Ovary (tissue), 9 donors: Measurements from ENCODE around the gene SBNO1. TPM values are rescaled to one million over a fixed set of nuclear protein-coding genes. Genes with fewer than 3 reads are reported as not detected.

Source experiments
- DNase-seq, 5 donors: peaks; one replicate each; pipeline ENCODE4 v3.0.0-alpha.2; 2019 to 2020
- H3K27ac ChIP-seq, 2 donors: fragments of 200-600 bp; one replicate each; pipeline versions ENCODE4 v1.5.1 to v1.8.0; 2019 to 2022
- H3K27me3 ChIP-seq: fragments of 200-600 bp; one replicate; pipeline ENCODE4 v1.8.0; 2022
- H3K36me3 ChIP-seq: fragments of 200-600 bp; sonication (generic); one replicate; pipeline ENCODE4 v1.5.1; 2019
- H3K4me1 ChIP-seq: one replicate; pipeline ENCODE4 v1.8.1; 2013; ENCODE audit warnings: mild to moderate bottlenecking, moderate library complexity; ENCODE audit not compliant: insufficient read depth
- H3K4me3 ChIP-seq: fragments of 200-600 bp; sonication (generic); one replicate; pipeline ENCODE4 v1.5.1; 2017
- H3K9me3 ChIP-seq, 2 donors: fragments of 200-600 bp in 1 of 2; sonication (generic) in 1 of 2; one replicate each; pipeline versions ENCODE4 v1.5.1 to v1.8.1; 2013 to 2019; ENCODE audit warnings: mild to moderate bottlenecking in 1 of 2, moderate library complexity in 1 of 2
- EP300 ChIP-seq: sonication (generic); formaldehyde crosslinking; IDR thresholded peaks from one replicate; pipeline ENCODE4 v1.6.1; 2017; ENCODE audit warnings: antibody characterized with exemption
- POLR2A ChIP-seq: fragments of 450-650 bp; IDR thresholded peaks from one replicate; pipeline ENCODE4 v1.6.1; 2017; ENCODE audit warnings: antibody characterized with exemption, mild to moderate bottlenecking, moderate library complexity
- WGBS, 3 donors: extraction: QIAGEN DNeasy Blood & Tissue Kit in 1 of 3; methylation state at CpG; one replicate each; pipeline versions ENCODE4 v1.1.5 to v1.1.7; 2013 to 2017; 5-methylcytosine and 5-hydroxymethylcytosine counted together
- intact Hi-C, 4 donors: fragments of 100-400 bp; cut with DNase I; formaldehyde crosslinking; loops; one replicate each; pipeline versions ENCODE4 v1.11.0 to v1.15.1; 2022 to 2023
- polyA plus RNA-seq, 2 donors: library from polyadenylated mRNA; stranded (reverse); fragments of 200-250 nt in 1 of 2; fragments of 350-450 nt in 1 of 2; fragmentation: Illumina TruSeq in 1 of 2; extraction: RNeasy Lipid Tissue Mini Kit (QIAGEN cat#74804) in 1 of 2; gene quantifications; one replicate each; pipeline ENCODE4 v1.2.3, GENCODE V29; 2013 to 2014
- total RNA-seq, 7 donors: library from RNA; depleted of rRNA in 2 of 7; stranded (reverse); fragments of >200 nt in 2 of 7; fragmentation: NEBNext Ultra II Directional in 3 of 7; extraction: Animal tissue kit (Norgen Biotek cat#: 25700) in 3 of 7; gene quantifications; one replicate each; pipeline versions ENCODE4 v1.1.0 to v1.2.4, GENCODE V29; 2016 to 2023
- TF ChIP-seq, protein P1 (sequence below), 3 donors: fragments of 450-650 bp in 2 of 3; fragments of 200-600 bp in 1 of 3; IDR thresholded peaks; one replicate each; pipeline versions ENCODE4 v1.5.1 to v1.8.0; 2016 to 2022; ENCODE audit warnings: antibody characterized with exemption in 3 of 3, mild to moderate bottlenecking in 1 of 3
- donor health status: DM: no; HTN: no; CAD: no; lungs with moderate emphysema.
- donor health status: DM: no; HTN: no; CAD: no.
- donor health status: Bipolar disorder and iron deficiency.
- donor health status: DM: yes; HTN: yes; CAD: no.
- donor health status: DM: no; HTN: no; CAD: no.
- donor health status: DM: yes; HTN: yes; CAD: no.

Gene SBNO1
- total and polyA plus RNA-seq, 9 donors: 5.7 to 34.0 (median 26.9) TPM

- Histone ChIP-seq H3K4me3 (no peak overlapping the region), H3K9me3 (no peaks in the 10 kb centered on the region), H3K27ac (no peak overlapping the region), H3K27me3 (no peaks in the 10 kb centered on the region), H3K4me1 (no peaks in the 10 kb centered on the region), H3K36me3 (peaks cover 2% of the 10 kb centered on the region)
- no peak for TF ChIP-seq POLR2A
- TF ChIP-seq, protein P1, sequence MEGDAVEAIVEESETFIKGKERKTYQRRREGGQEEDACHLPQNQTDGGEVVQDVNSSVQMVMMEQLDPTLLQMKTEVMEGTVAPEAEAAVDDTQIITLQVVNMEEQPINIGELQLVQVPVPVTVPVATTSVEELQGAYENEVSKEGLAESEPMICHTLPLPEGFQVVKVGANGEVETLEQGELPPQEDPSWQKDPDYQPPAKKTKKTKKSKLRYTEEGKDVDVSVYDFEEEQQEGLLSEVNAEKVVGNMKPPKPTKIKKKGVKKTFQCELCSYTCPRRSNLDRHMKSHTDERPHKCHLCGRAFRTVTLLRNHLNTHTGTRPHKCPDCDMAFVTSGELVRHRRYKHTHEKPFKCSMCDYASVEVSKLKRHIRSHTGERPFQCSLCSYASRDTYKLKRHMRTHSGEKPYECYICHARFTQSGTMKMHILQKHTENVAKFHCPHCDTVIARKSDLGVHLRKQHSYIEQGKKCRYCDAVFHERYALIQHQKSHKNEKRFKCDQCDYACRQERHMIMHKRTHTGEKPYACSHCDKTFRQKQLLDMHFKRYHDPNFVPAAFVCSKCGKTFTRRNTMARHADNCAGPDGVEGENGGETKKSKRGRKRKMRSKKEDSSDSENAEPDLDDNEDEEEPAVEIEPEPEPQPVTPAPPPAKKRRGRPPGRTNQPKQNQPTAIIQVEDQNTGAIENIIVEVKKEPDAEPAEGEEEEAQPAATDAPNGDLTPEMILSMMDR (IDR thresholded peaks at IDR 0.05): no peak
- TF ChIP-seq EP300: no peak
- DNase-seq: no peak
- WGBS, 3 donors: 87 to 91% (median 91%) methylated on average over 9 of the region's 9 CpGs
- intact Hi-C loops: no loop called here
These were observed 39.9 kb upstream of the SBNO1 start for GRCh38 chr12:123404581-123404980.

DNA sequence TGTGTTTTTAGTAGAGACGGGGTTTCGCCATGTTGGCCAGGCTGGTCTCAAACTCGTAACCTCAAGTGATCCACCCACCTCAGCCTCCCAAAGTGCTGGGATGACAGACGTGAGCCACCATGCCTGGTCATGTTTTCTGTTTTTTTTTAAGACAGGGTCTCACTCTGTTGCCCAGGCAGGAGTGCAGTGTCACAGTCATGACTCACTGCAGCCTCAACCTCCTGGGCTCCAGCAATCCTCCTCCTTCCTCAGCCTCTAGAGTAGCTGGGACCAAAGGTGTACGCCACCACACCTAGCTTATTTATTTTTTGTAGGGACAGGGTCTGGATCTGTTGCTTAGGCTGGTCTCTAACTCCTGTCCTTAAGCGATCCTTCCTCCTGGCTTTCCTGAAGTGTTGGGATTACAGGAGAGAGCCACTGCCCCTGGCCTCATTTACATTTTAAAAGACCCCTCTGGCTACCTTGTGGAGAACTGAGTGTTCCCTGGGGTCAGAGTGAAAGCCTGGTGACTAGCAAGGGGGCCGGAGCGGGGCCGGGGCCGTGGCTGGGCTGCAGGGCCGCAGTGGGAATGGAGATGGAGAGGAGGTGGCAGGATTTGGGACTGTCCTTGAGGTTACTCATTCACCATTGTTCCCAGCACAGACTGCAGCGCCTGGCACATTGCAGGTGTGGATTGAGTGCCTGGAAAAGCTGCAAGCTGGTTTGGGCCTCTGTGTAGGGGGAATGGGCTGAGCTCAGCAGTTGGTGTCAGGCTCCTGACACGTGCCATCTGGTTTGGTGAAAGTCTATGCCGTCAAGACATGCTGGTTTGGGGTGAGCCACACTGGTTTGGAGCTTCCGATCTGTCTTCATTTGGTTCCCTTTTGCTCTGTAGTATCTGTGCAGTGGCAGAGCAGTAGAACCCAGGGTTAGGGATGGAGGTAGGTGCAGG, 37.4 kb upstream of the SBNO1 start:
- Histone ChIP-seq H3K27me3 (no peaks in the 10 kb centered on the region), H3K4me3 (no peak overlapping the region), H3K27ac (no peak overlapping the region), H3K36me3 (peaks cover 2% of the 10 kb centered on the region), H3K9me3 (no peaks in the 10 kb centered on the region), H3K4me1 (peaks cover 12% of the 10 kb centered on the region)
- no peak for DNase-seq
- intact Hi-C loops: no loop called here
- 77 to 86% (median 79%) methylated on average over 15 of the region's 15 CpGs for WGBS, 3 donors
- TF ChIP-seq EP300 (no peak), POLR2A (no peak)
- TF ChIP-seq, protein P1 (IDR thresholded peaks at IDR 0.05): no peak

GRCh38 chr12:123399255-123399617, 34.6 kb upstream of the SBNO1 start:
- Histone ChIP-seq H3K36me3 (no peaks in the 10 kb centered on the region), H3K4me3 (no peak overlapping the region), H3K4me1 (peaks cover 12% of the 10 kb centered on the region), H3K27me3 (no peaks in the 10 kb centered on the region), H3K27ac (peak overlapping the region; percentile 45 to 60), H3K9me3 (no peaks in the 10 kb centered on the region)
- whole genome bisulfite sequencing, 3 donors: 74 to 79% (median 74%) methylated on average over 6 of the region's 6 CpGs
- peak in 2 of 5 donors; percentile 47 to 57 for DNase-seq
- TF ChIP-seq, protein P1 (IDR thresholded peaks at IDR 0.05): no peak
- TF ChIP-seq EP300 (no peak), POLR2A (no peak)
- intact Hi-C loops: no loop called here

DNA sequence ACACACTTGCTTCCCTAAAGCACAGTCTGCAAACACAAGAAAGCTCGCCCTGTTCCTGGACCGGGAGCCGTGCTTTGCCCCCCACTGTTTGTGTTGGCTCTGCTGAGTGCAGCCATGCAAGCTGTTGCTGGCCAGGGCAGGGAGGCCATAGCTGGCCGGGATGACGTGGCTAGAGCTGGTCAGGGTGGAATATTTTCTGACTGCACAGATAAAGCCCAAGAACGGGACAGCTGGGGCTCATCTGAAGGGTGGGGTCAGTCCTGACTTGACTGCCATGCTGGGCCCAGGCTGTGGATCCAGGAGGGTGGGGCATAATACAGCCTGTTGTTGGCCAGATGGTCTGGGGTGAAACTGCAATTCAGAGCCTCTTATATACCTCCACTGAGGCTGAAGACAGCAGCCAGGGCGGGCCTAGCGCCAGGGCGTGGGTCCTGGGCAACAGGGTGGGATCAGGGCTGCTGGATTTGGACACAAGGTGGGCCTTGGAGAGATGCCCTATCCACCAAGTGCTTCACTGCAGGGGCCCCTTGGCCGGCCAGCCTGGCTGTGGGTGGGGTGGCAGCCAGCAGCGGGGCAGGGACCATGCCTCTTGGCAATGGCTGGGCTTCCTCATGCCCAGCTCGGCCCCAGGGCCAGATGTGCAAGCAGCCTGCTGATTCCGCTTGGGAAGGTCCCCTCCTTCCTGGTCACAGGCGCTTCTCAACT, 34.1 kb upstream of the SBNO1 start:
- H3K9me3 ChIP-seq: no peaks in the 10 kb centered on the region
- TF ChIP-seq POLR2A (no peak), EP300 (no peak)
- TF ChIP-seq, protein P1 (IDR thresholded peaks at IDR 0.05): no peak
- DNase-seq: peak; percentile 54 to 88 (median 76)
- 28 to 34% (median 32%) methylated on average over 14 of the region's 14 CpGs for WGBS, 3 donors
- no peaks in the 10 kb centered on the region for H3K27me3 ChIP-seq
- H3K4me1 ChIP-seq: peaks cover 12% of the 10 kb centered on the region
- H3K27ac ChIP-seq: peak overlapping the region; percentile 45 to 60
- H3K36me3 ChIP-seq: no peaks in the 10 kb centered on the region
- H3K4me3 ChIP-seq: no peak overlapping the region
- intact Hi-C loops: no loop called here
